ACC112 (cell line): ENCODE results near the gene MYO5C.
"Not testable (repeated sequence)": the region's sequence is repeated elsewhere in the genome, so short reads cannot be mapped to it uniquely, and the experiment has no call there.

Source experiments
- H2AFZ ChIP-seq: fragments of 200-600 bp; sonication (generic); one replicate; pipeline ENCODE4 v1.6.0; 2017; ENCODE audit warnings: antibody characterized with exemption, low read length; ENCODE audit not compliant: unreplicated experiment
- H3K27ac ChIP-seq: fragments of 200-600 bp; sonication (generic); 2 replicates; pipeline ENCODE4 v1.5.1; 2014; ENCODE audit warnings: low read depth, mild to moderate bottlenecking, antibody characterized with exemption, low read length, moderate library complexity
- H3K27me3 ChIP-seq: fragments of 200-600 bp; sonication (generic); 2 replicates; pipeline ENCODE4 v1.6.1; 2014; ENCODE audit warnings: mild to moderate bottlenecking, antibody characterized with exemption, low read length, moderate library complexity, mixed read lengths; ENCODE audit not compliant: insufficient read depth
- H3K36me3 ChIP-seq: fragments of 200-600 bp; sonication (generic); 2 replicates; pipeline ENCODE4 v1.6.1; 2016; ENCODE audit warnings: mild to moderate bottlenecking, antibody characterized with exemption, low read length, moderate library complexity, mixed read lengths; ENCODE audit not compliant: insufficient read depth
- H3K4me1 ChIP-seq: fragments of 200-600 bp; sonication (generic); one replicate; pipeline ENCODE4 v1.6.1; 2016; ENCODE audit warnings: low read length, mixed read lengths; ENCODE audit not compliant: insufficient read depth, unreplicated experiment, control insufficient read depth
- H3K4me3 ChIP-seq: fragments of 200-600 bp; sonication (generic); 2 replicates; pipeline ENCODE4 v1.5.1; 2014; ENCODE audit warnings: mild to moderate bottlenecking, low read depth, low read length
- H3K79me2 ChIP-seq: fragments of 200-600 bp; sonication (generic); one replicate; pipeline ENCODE4 v1.6.0; 2016; ENCODE audit warnings: low read length; ENCODE audit not compliant: control insufficient read depth, unreplicated experiment, insufficient read depth

Gene MYO5C

GRCh38 chr15:52241489-52241888 lies 54.1 kb downstream of the MYO5C start:
- Histone ChIP-seq H3K27ac (no peak overlapping the region), H3K4me3 (no peak overlapping the region), H3K4me1 (no peaks in the 10 kb centered on the region), H3K36me3 (no peaks in the 10 kb centered on the region), H3K27me3 (no peaks in the 10 kb centered on the region), H3K79me2 (no peaks in the 10 kb centered on the region), H2AFZ (no peak overlapping the region)

DNA sequence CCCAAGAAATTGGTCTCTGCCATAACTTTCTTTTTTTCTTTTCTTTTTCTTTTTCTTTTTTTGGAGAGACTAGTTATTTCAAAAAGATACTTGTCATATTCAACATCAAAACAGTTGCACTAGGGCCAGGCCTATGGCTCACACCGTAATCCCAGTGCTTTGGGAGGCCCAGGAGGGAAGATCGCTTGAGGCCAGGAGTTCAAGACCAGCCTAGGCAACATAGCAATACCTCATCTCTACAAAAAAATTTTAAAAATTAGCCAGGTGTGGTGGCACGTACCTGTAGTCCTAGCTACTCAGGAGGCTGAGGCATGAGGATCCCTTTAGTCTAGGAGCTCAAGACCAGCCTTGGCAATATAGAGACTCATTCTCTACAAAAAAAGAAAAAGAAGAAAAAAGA lies 55.4 kb downstream of the MYO5C start:
- no peak overlapping the region for H2AFZ ChIP-seq
- H3K27me3 ChIP-seq: no peaks in the 10 kb centered on the region
- no peaks in the 10 kb centered on the region for H3K4me1 ChIP-seq
- no peak overlapping the region for H3K4me3 ChIP-seq
- H3K36me3 ChIP-seq: no peaks in the 10 kb centered on the region
- no peaks in the 10 kb centered on the region for H3K79me2 ChIP-seq
- no peak overlapping the region for H3K27ac ChIP-seq

- H3K79me2 ChIP-seq, H3K4me3 ChIP-seq, H3K36me3 ChIP-seq, H3K27me3 ChIP-seq, H3K4me1 ChIP-seq, H2AFZ ChIP-seq, H3K27ac ChIP-seq: not testable (repeated sequence)
These were observed 56.5 kb downstream of the MYO5C start for GRCh38 chr15:52238989-52239525.

DNA sequence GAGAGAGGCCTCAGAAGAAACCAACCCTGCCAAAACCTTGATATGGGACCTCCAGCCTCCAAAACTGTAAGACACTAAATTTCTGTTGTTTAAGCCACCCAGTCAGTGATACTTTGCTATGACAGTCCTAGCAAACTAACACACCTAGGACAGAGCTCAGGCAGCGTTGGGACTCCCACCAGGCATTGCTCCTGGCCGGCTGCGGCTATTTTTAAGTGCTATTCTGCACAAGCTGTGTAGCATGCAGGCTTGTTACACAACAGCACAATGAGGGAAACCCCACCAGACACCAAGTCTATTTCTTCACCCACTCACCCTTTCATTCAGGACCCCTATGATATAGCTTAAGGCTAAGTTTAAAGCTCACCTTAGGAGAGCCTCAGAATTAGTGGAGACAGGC lies 57.5 kb downstream of the MYO5C start:
- no peak overlapping the region for H3K27ac ChIP-seq
- H3K4me1 ChIP-seq: peaks cover 4% of the 10 kb centered on the region
- no peak overlapping the region for H2AFZ ChIP-seq
- no peaks in the 10 kb centered on the region for H3K79me2 ChIP-seq
- no peak overlapping the region for H3K4me3 ChIP-seq
- no peaks in the 10 kb centered on the region for H3K27me3 ChIP-seq
- H3K36me3 ChIP-seq: no peaks in the 10 kb centered on the region

DNA sequence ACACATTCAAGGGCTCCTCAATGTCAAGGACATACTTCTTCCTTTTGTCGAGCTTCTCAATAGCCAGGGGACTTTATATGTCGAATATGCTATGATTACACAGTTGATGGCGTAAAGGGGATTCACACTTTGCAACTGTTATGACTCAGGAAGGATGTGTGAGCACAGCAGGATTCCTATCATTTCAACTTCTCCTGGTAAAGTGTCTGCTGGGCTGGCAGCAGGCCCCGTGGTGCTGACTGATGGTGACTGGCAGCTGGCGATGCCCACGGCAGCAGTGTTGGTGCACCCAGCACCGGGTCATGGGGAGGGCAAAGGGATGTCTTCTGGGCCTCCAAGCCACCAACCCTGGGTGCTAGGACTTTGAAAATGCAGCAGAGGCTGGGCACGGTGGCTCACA lies 59.6 kb downstream of the MYO5C start:
- H3K4me1 ChIP-seq: peaks cover 9% of the 10 kb centered on the region
- no peaks in the 10 kb centered on the region for H3K36me3 ChIP-seq
- H3K27me3 ChIP-seq: no peaks in the 10 kb centered on the region
- H2AFZ ChIP-seq: no peak overlapping the region
- H3K4me3 ChIP-seq: no peak overlapping the region
- H3K27ac ChIP-seq: no peak overlapping the region
- no peaks in the 10 kb centered on the region for H3K79me2 ChIP-seq

DNA sequence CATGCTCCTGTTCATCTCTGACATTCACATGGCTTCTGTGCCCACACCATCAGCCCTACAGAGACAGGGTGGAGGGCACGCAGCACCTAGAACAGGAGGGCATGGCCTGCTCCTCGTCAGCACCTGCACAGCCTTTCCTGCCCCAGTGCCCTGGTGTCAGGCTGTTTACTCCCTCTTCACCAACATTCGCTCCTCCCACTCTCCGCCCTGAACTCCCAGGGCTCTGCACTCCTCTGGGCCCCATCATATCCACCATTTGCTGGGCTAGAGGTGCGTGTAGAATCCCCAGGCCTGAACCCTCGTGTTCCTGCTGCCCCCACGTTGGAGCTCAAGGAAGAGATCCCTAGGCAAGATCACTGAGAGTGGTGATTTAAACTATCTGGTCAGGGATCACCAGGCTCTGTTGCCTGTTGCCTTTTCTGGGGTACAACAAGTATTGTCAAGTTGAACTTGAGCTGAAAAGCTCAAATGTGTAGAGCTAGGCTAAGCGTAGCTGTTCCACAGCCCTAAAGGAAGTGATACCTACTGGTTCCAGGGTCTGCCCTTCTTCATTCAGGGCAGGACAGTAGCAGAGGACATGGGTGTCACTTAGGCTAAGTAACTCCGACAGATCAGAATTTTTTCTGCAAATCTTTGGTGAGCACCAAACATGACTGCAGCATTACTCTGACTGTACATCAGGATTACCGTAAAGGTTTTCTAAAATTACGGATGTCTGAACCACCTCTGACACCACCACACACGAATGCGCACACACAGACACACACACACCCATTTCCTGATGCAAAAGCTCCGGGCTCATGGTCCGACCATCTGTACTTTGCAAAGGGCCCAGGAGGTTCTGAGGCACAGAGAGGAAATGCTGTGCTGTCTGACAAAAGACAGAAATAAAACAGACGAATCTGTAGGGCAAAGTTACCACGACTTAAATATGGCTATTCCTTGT lies 60.7 kb downstream of the MYO5C start:
- H3K4me1 ChIP-seq: peaks cover 9% of the 10 kb centered on the region
- no peak overlapping the region for H3K4me3 ChIP-seq
- no peak overlapping the region for H2AFZ ChIP-seq
- H3K36me3 ChIP-seq: no peaks in the 10 kb centered on the region
- no peak overlapping the region for H3K27ac ChIP-seq
- no peaks in the 10 kb centered on the region for H3K27me3 ChIP-seq
- no peaks in the 10 kb centered on the region for H3K79me2 ChIP-seq

DNA sequence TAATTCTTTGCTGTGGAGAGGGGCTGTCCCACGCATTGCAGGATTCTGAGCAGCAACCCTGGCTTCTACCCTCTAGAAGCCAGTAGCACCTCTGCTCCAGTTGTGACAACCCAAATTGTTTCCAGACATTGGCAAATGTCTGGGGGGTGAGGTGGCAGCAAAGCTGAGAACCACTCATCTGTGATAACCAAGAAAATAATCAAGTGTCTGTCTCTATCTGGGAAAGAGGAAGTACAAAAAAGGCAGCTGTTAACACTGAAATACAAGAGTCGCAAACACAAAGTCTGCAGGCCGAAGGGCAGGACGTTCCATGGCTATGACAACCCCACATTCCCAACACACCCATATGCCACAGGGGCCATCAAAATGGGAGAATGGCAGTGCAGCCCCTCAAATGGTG lies 62.2 kb downstream of the MYO5C start:
- Histone ChIP-seq H3K4me3 (no peak overlapping the region), H3K36me3 (no peaks in the 10 kb centered on the region), H3K27me3 (no peaks in the 10 kb centered on the region), H3K27ac (no peak overlapping the region), H2AFZ (peak overlapping the region; percentile 30), H3K79me2 (no peaks in the 10 kb centered on the region), H3K4me1 (peaks cover 9% of the 10 kb centered on the region)

GRCh38 chr15:52232327-52232726 lies 63.3 kb downstream of the MYO5C start:
- no peak overlapping the region for H3K4me3 ChIP-seq
- no peak overlapping the region for H3K27ac ChIP-seq
- H3K79me2 ChIP-seq: no peaks in the 10 kb centered on the region

GRCh38 chr15:52230073-52230472 lies 65.5 kb downstream of the MYO5C start:
- H3K27ac ChIP-seq: no peak overlapping the region
- no peaks in the 10 kb centered on the region for H3K79me2 ChIP-seq
- no peaks in the 10 kb centered on the region for H3K27me3 ChIP-seq
- no peak overlapping the region for H2AFZ ChIP-seq
- H3K36me3 ChIP-seq: no peaks in the 10 kb centered on the region
- peaks cover 9% of the 10 kb centered on the region for H3K4me1 ChIP-seq
- H3K4me3 ChIP-seq: no peak overlapping the region

More at GRCh38 chr15:52232327-52232726, 63.3 kb downstream of the MYO5C start:
- Histone ChIP-seq H3K36me3 (no peaks in the 10 kb centered on the region), H2AFZ (peak overlapping the region; percentile 70), H3K4me1 (peaks cover 9% of the 10 kb centered on the region), H3K27me3 (no peaks in the 10 kb centered on the region)

GRCh38 chr15:52228921-52229320 lies 66.7 kb downstream of the MYO5C start:
- Histone ChIP-seq H3K27ac (no peak overlapping the region), H2AFZ (peak overlapping the region; percentile 35), H3K79me2 (no peaks in the 10 kb centered on the region), H3K4me1 (peaks cover 9% of the 10 kb centered on the region), H3K27me3 (no peaks in the 10 kb centered on the region), H3K36me3 (no peaks in the 10 kb centered on the region), H3K4me3 (no peak overlapping the region)

DNA sequence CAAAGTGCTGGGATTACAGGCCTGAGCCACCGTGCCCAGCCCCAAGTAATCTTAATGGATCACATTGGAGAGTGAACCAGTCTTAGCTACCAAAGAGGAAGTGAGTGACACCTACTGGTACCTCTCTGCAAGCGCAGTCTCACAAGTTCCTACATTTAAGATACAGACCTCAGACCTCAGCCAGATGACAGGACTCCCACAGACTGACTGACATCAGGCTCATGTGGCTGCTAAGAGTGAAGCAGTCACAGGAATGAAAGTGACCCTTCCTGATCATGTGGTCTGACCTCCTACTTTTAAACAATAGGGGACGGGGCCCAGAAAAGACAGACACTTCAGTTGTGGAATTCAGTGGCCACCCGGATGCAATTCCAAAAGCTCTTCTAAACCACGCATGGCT lies 68.1 kb downstream of the MYO5C start:
- Histone ChIP-seq H3K79me2 (no peaks in the 10 kb centered on the region), H2AFZ (no peak overlapping the region), H3K4me1 (peaks cover 3% of the 10 kb centered on the region), H3K4me3 (no peak overlapping the region), H3K27ac (no peak overlapping the region), H3K27me3 (no peaks in the 10 kb centered on the region), H3K36me3 (no peaks in the 10 kb centered on the region)
